Cortex of kidney (tissue), 1 donor: ENCODE measurements around the gene BTLA.
"Not testable (repeated sequence)": the region's sequence is repeated elsewhere in the genome, so short reads cannot be mapped to it uniquely, and the experiment has no call there.

Source experiments
- DNase-seq: peaks from one replicate; lab custom pipeline; 2025; lab: John Stamatoyannopoulos, UW

The BTLA gene, protein sequence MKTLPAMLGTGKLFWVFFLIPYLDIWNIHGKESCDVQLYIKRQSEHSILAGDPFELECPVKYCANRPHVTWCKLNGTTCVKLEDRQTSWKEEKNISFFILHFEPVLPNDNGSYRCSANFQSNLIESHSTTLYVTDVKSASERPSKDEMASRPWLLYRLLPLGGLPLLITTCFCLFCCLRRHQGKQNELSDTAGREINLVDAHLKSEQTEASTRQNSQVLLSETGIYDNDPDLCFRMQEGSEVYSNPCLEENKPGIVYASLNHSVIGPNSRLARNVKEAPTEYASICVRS

GRCh38 chr3:112498914-112499711, at the start of gene BTLA:
TSS of gene BTLA (minus strand) at chr3:112499472. CDS start at chr3:112499358, 114 bp downstream.
- no peak for DNase-seq

DNA sequence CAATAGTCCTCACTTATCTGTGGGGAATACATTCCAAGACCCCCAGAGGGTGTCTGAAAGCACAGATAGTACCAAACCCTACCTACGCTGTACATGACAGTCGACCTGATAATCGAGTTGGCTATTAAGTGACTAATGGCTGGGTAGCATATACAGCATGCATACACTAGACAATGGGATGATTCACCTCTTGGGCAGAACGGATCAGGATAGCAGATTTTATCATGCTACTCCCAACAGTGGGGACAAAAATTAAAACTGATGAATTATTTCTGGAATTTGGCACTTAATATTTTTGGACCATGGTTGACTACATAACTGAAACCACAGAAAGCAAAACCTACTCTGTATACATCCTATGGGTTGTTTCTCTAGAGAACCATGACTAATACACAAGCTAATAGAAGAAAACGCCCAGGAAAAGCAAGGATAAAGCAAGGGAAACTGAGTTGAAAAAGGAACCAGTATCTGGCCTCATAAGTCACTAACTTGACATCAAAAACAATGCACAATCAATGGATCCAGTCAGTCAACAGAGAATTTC, 47.0 kb upstream of the BTLA start:
- no peak for DNase-seq

GRCh38 chr3:112539825-112540650, 40.8 kb upstream of the BTLA start:
- DNase-seq, result no peak

- DNase-seq, result no peak
Observed at GRCh38 chr3:112531358-112531781, 32.1 kb upstream of the BTLA start.

- no peak for DNase-seq
Observed at GRCh38 chr3:112530573-112530972, 31.3 kb upstream of the BTLA start.

- not testable (repeated sequence) for DNase-seq
Observed at GRCh38 chr3:112524127-112524526, 24.9 kb upstream of the BTLA start.

DNA sequence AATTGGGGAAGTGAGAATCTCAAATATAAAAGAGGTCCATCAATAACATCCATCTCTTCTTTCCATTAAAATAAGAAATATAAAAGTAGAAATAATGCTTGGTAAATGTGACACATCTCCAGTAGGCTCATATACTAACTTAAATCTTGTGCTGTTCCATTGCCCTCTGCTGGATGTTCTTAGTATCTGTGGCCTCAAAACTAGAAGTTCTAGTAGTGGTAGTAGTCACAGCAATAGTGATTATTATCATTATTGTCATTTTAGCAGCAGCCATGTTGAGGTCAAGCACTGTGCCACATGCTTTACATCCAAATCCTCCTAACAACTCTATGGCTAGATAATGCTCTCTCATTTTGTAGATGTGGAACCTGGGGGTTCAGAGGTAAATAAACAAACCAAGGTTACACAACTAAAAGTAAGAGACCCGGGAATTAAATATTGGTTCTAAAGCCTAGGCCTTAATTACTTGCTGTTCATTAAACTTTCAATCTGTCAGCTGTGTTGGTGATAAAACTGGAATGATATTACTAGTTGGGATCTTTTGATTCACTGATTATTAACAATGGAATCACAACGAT, 20.2 kb upstream of the BTLA start:
- no peak for DNase-seq

- DNase-seq, result not testable (repeated sequence)
Observed at GRCh38 chr3:112518970-112519369, 19.7 kb upstream of the BTLA start.

- DNase-seq, result no peak
Observed at GRCh38 chr3:112514527-112515128, 15.4 kb upstream of the BTLA start.

GRCh38 chr3:112512320-112512719, 13.0 kb upstream of the BTLA start:
- DNase-seq, result no peak

- no peak for DNase-seq
Observed at GRCh38 chr3:112508860-112509259, 9.6 kb upstream of the BTLA start.

DNA sequence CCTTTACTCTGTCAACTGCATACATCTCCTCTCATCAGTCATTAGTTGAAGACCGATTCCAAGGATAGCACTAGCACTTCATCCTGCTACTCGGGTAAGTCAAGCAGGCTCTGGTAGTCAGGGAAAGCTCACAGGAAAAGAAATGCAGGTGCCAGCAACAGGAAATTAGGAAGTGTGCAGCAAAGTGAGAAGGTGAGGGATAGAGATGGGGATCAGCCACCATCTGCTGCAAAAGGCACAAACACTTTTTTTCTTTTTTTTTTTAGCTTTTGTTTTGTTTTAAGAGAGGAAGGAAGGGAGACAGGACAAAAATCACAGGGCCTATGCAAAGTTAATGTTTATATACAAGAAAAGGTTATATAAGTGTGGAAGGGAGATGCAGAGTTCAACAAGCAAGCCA, 9.0 kb upstream of the BTLA start:
- no peak for DNase-seq

DNA sequence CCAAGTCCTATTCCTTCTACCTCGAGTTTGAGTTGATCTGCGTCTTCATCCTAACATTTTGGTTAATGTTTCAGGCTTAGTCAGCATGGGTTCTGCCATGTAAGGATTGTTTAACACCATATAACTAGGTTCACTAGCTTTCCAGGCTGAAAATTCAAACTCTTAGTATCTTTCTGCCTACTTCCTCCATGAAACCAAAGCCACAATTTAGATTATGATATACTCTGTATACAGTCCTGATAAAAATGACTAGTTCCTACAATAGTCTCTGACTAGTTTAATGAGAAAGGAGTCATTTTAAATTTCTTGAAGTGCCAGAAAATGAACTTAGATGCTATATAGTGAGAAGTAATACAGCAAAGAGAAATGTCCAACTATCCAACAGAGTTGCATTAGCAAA, 6.6 kb upstream of the BTLA start:
- no peak for DNase-seq

GRCh38 chr3:112504123-112504522, 4.9 kb upstream of the BTLA start:
- no peak for DNase-seq

DNA sequence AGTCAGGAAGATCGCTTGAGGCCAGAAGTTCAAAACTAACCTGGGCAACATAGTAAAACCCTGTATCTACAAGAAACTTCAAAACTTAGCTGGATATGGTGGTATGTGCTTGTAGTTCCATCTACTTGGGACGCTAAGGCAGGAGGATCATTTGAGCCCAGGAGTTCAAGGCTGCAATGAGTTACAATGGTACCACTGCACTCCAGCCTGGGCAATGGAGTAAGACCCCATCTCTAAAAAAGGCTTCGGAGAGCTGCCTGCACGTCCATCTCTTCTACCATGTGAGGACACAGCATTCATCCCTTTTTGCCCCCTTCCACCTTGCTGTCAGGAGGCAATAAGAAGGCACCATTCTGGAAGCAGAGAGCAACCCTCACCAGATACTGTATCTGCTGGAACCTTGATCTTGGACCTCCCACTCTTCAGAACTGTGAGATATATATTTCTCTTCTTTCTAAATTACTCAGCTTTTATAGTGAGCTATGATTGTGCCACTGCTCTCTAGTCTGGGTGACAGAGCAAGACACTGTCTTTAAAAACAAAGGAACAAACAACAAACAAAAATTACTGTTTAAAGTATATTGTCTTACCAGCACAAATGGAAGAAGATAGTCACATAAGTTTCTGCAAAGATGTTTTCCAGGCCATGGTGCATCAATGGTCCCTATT, 4.2 kb upstream of the BTLA start:
- no peak for DNase-seq

DNA sequence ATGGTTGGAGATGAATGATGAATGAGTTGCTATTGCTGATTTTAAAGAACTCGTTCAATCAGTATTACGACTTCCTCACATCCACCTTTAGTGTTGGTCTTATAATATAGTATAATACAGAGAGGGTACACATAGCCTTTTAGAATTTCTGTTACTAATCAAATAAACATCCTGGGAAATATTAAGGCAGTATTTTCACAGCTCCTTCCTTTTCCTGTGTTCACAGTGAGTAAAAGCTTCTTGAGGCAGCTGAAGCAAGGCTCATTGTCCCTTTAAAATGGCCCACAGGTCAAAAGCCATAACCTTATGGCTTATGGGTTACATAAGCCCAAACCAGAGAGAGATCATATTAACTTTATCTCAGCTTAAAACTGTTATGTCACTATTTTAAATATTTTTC, 1.3 kb upstream of the BTLA start:
- DNase-seq, result no peak

GRCh38 chr3:112497897-112498548, 1.2 kb downstream of the BTLA start:
- DNase-seq, result no peak

DNA sequence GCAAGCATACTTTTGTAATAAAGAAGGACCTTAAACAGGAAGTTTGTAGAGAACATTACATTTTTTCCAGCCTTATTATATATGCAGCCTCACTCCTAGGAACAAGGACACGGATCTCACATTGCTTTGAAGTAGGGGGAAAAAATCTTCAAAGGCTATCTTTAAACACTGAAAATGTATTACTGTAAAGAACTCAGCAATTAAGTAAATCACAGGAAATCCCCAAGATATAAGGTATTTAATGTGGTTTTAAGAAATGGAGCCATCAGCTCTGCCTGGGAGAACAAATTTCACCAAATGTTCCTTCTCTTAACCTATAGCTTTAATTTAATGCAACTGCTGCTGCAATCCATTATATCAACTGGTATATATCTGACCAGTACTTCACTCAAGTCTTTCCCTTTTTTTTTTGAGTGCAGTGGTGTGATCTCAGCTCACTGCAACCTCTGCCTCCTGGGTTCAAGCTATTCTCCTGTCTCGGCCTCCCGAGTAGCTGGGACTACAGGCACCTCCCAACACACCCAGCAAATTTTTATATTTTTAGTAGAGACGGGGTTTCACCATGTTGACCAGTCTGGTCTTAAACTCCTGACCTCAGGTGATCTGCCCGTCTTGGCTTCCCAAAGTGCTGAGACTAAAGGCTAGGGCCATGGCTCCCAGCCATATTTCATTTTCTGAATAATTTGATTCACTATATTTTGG, 2.8 kb downstream of the BTLA start:
- no peak for DNase-seq

DNA sequence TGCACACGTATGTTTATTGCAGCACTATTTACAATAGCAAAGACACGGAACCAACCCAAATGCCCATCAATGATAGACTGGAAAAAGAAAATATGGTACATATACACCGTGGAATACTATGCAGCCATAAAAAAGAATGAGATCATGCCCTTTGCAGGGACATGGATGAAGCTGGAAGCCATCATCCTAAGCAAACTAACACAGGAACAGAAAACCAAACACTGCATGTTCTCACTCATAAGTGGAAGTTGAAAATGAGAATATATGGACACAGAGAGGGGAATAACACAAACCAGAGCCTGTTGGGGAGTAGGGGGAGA, 4.9 kb downstream of the BTLA start:
- DNase-seq, result not testable (repeated sequence)

GRCh38 chr3:112492124-112492523, 7.1 kb downstream of the BTLA start:
- DNase-seq, result no peak
